ENCODE data around the gene RNH1. TPM values are rescaled to one million over a fixed set of nuclear protein-coding genes. Genes with fewer than 3 reads are reported as not detected.

The RNH1 gene
- 126 and 127 TPM in 2 replicates for total RNA-seq

- Mint-ChIP-seq H3K36me3 (ENCODE audit: low read depth) (peaks cover 27% of the 10 kb centered on the region), H3K27ac (peak within 1 kb of the TSS; percentile 99)
- intact Hi-C loops (cut with micrococcal nuclease): loop anchor here (1.0 to 2.0 kb wide), 6 partner anchors 11 to 300 kb away; partner anchors contain the start of genes BET1L, HRAS, PHRF1 and RIC8A
Measured at GRCh38 chr11:506995-507726, at the start of gene RNH1. RNH1 (minus strand) TSS chr11:507242; CDS start chr11:502162, 5,080 bp downstream.

GRCh38 chr11:555780-556661, 49.0 kb upstream of the RNH1 start:
- intact Hi-C loops (cut with micrococcal nuclease): loop anchor here (1.0 to 2.0 kb wide), 2 partner anchors 19 to 167 kb away; partner anchors contain the start of gene LRRC56
- Mint-ChIP-seq H3K4me1 (ENCODE audit: low read depth) (peaks cover 4% of the 10 kb centered on the region), H3K36me3 (ENCODE audit: low read depth) (no peaks in the 10 kb centered on the region), H3K4me3 (ENCODE audit: low read depth) (no peak overlapping the region), H3K27me3 (ENCODE audit: low read depth) (peaks cover 18% of the 10 kb centered on the region), H3K9me3 (no peaks in the 10 kb centered on the region), H3K27ac (no peak overlapping the region)
- DNase-seq (ENCODE audit: low spot score): no peak

More at GRCh38 chr11:506995-507726, at the start of gene RNH1:
- DNase-seq (ENCODE audit: low spot score): peak; percentile 96
- H3K4me1 Mint-ChIP-seq (ENCODE audit: low read depth): peaks cover 17% of the 10 kb centered on the region
- H3K27me3 Mint-ChIP-seq (ENCODE audit: low read depth): no peaks in the 10 kb centered on the region
- peak within 1 kb of the TSS; percentile 95 for H3K4me3 Mint-ChIP-seq (ENCODE audit: low read depth)
- no peaks in the 10 kb centered on the region for H3K9me3 Mint-ChIP-seq

GRCh38 chr11:555227-555779, 48.3 kb upstream of the RNH1 start:
- intact Hi-C loops (cut with micrococcal nuclease): loop anchor here (1.0 to 2.0 kb wide), 2 partner anchors 19 to 168 kb away; partner anchors contain the start of gene LRRC56
- Mint-ChIP-seq H3K27me3 (ENCODE audit: low read depth) (peaks cover 18% of the 10 kb centered on the region), H3K4me3 (ENCODE audit: low read depth) (no peak overlapping the region), H3K9me3 (no peaks in the 10 kb centered on the region), H3K36me3 (ENCODE audit: low read depth) (no peaks in the 10 kb centered on the region), H3K27ac (no peak overlapping the region), H3K4me1 (ENCODE audit: low read depth) (peaks cover 4% of the 10 kb centered on the region)
- DNase-seq (ENCODE audit: low spot score): no peak

GRCh38 chr11:554428-555226, 47.6 kb upstream of the RNH1 start:
- Mint-ChIP-seq H3K4me3 (ENCODE audit: low read depth) (peak overlapping the region; percentile 42), H3K27me3 (ENCODE audit: low read depth) (peaks cover 18% of the 10 kb centered on the region), H3K4me1 (ENCODE audit: low read depth) (no peaks in the 10 kb centered on the region), H3K9me3 (no peaks in the 10 kb centered on the region), H3K27ac (no peak overlapping the region), H3K36me3 (ENCODE audit: low read depth) (no peaks in the 10 kb centered on the region)
- intact Hi-C loops (cut with micrococcal nuclease): loop anchor here (1.0 to 2.0 kb wide), 2 partner anchors 18 to 169 kb away; partner anchors contain the start of gene LRRC56
- DNase-seq (ENCODE audit: low spot score): peak; percentile 59

GRCh38 chr11:553988-554340, 46.9 kb upstream of the RNH1 start:
- Mint-ChIP-seq H3K36me3 (ENCODE audit: low read depth) (no peaks in the 10 kb centered on the region), H3K9me3 (no peaks in the 10 kb centered on the region), H3K4me3 (ENCODE audit: low read depth) (no peak overlapping the region), H3K27ac (no peak overlapping the region), H3K27me3 (ENCODE audit: low read depth) (peaks cover 17% of the 10 kb centered on the region), H3K4me1 (ENCODE audit: low read depth) (no peaks in the 10 kb centered on the region)
- intact Hi-C loops (cut with micrococcal nuclease): loop anchor here (2.0 kb wide), 1 partner anchor 17 kb away; the partner anchor contains the start of gene LRRC56
- DNase-seq (ENCODE audit: low spot score): no peak

GRCh38 chr11:553083-553987, 46.3 kb upstream of the RNH1 start:
- no peak overlapping the region for H3K27ac Mint-ChIP-seq
- H3K9me3 Mint-ChIP-seq: no peaks in the 10 kb centered on the region
- H3K27me3 Mint-ChIP-seq (ENCODE audit: low read depth): peaks cover 15% of the 10 kb centered on the region
- no peaks in the 10 kb centered on the region for H3K4me1 Mint-ChIP-seq (ENCODE audit: low read depth)
- DNase-seq (ENCODE audit: low spot score): no peak
- intact Hi-C loops (cut with micrococcal nuclease): no loop called here
- no peaks in the 10 kb centered on the region for H3K36me3 Mint-ChIP-seq (ENCODE audit: low read depth)
- H3K4me3 Mint-ChIP-seq (ENCODE audit: low read depth): no peak overlapping the region

GRCh38 chr11:551596-551995, 44.6 kb upstream of the RNH1 start:
- no peak overlapping the region for H3K4me3 Mint-ChIP-seq (ENCODE audit: low read depth)
- H3K27me3 Mint-ChIP-seq (ENCODE audit: low read depth): peaks cover 4% of the 10 kb centered on the region
- DNase-seq (ENCODE audit: low spot score): no peak
- H3K4me1 Mint-ChIP-seq (ENCODE audit: low read depth): no peaks in the 10 kb centered on the region
- H3K9me3 Mint-ChIP-seq: no peaks in the 10 kb centered on the region
- no peaks in the 10 kb centered on the region for H3K36me3 Mint-ChIP-seq (ENCODE audit: low read depth)
- intact Hi-C loops (cut with micrococcal nuclease): no loop called here
- no peak overlapping the region for H3K27ac Mint-ChIP-seq

GRCh38 chr11:551131-551530, 44.1 kb upstream of the RNH1 start:
- Mint-ChIP-seq H3K27me3 (ENCODE audit: low read depth) (no peaks in the 10 kb centered on the region), H3K9me3 (no peaks in the 10 kb centered on the region), H3K36me3 (ENCODE audit: low read depth) (no peaks in the 10 kb centered on the region), H3K4me3 (ENCODE audit: low read depth) (no peak overlapping the region), H3K4me1 (ENCODE audit: low read depth) (no peaks in the 10 kb centered on the region), H3K27ac (no peak overlapping the region)
- no peak for DNase-seq (ENCODE audit: low spot score)
- intact Hi-C loops (cut with micrococcal nuclease): no loop called here

GRCh38 chr11:550746-551085, 43.7 kb upstream of the RNH1 start:
- H3K27ac Mint-ChIP-seq: no peak overlapping the region
- no peak overlapping the region for H3K4me3 Mint-ChIP-seq (ENCODE audit: low read depth)
- DNase-seq (ENCODE audit: low spot score): no peak
- no peaks in the 10 kb centered on the region for H3K27me3 Mint-ChIP-seq (ENCODE audit: low read depth)
- no peaks in the 10 kb centered on the region for H3K36me3 Mint-ChIP-seq (ENCODE audit: low read depth)
- intact Hi-C loops (cut with micrococcal nuclease): no loop called here
- no peaks in the 10 kb centered on the region for H3K9me3 Mint-ChIP-seq
- no peaks in the 10 kb centered on the region for H3K4me1 Mint-ChIP-seq (ENCODE audit: low read depth)

GRCh38 chr11:550021-550745, 43.1 kb upstream of the RNH1 start:
- intact Hi-C loops (cut with micrococcal nuclease): no loop called here
- no peaks in the 10 kb centered on the region for H3K27me3 Mint-ChIP-seq (ENCODE audit: low read depth)
- no peaks in the 10 kb centered on the region for H3K4me1 Mint-ChIP-seq (ENCODE audit: low read depth)
- no peak overlapping the region for H3K4me3 Mint-ChIP-seq (ENCODE audit: low read depth)
- no peak overlapping the region for H3K27ac Mint-ChIP-seq
- no peaks in the 10 kb centered on the region for H3K9me3 Mint-ChIP-seq
- DNase-seq (ENCODE audit: low spot score): no peak
- H3K36me3 Mint-ChIP-seq (ENCODE audit: low read depth): no peaks in the 10 kb centered on the region

All from activated T-helper 2 cell treated with anti-CD3 and anti-CD28 coated beads, Interferon-gamma antibody, Interleukin-2, Interleukin-4, amounts not matched to agents 10 μg/mL and 5 μg/mL and 100 μg/mL, durations not matched to agents 14 hours and 24 hours and 36 hours (primary cell).